ENCODE results near the gene NLRP3. TPM values are rescaled to one million over a fixed set of nuclear protein-coding genes. Genes with fewer than 3 reads are reported as not detected.

The NLRP3 gene
- total RNA-seq, 3 donors from 2014 or later, result 0.55 to 1.5 (median 0.89) TPM

DNA sequence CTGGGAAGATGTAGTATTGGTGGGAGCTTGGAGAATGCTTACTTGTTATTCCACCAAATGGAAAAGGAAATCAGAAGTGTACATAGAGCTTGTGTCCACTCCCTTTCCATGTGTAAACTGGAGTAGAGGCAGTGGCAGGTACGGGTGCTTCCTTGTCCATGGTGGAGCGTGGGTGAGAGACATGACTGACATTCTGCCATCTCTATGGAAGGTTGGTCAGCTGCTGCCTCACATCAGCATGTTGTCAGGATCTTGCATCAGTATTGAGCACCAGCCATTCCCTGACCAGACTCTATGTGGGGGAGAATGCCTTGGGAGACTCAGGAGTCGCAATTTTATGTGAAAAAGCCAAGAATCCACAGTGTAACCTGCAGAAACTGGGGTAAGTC, 19.8 kb downstream of the NLRP3 start:
- TF ChIP-seq, protein P1, sequence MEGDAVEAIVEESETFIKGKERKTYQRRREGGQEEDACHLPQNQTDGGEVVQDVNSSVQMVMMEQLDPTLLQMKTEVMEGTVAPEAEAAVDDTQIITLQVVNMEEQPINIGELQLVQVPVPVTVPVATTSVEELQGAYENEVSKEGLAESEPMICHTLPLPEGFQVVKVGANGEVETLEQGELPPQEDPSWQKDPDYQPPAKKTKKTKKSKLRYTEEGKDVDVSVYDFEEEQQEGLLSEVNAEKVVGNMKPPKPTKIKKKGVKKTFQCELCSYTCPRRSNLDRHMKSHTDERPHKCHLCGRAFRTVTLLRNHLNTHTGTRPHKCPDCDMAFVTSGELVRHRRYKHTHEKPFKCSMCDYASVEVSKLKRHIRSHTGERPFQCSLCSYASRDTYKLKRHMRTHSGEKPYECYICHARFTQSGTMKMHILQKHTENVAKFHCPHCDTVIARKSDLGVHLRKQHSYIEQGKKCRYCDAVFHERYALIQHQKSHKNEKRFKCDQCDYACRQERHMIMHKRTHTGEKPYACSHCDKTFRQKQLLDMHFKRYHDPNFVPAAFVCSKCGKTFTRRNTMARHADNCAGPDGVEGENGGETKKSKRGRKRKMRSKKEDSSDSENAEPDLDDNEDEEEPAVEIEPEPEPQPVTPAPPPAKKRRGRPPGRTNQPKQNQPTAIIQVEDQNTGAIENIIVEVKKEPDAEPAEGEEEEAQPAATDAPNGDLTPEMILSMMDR (IDR thresholded peaks at IDR 0.05), result no peak
- ATAC-seq, result no peak
- H3K36me3 ChIP-seq (ENCODE audit: low read depth), result no peaks in the 10 kb centered on the region
- intact Hi-C loops (cut with DNase I, micrococcal nuclease), result no loop called here
- no peak for DNase-seq
- peaks cover 2% of the 10 kb centered on the region for H3K4me1 ChIP-seq (ENCODE audit: low read depth)
- H3K9me3 ChIP-seq, result no peaks in the 10 kb centered on the region
- no peak overlapping the region for H3K4me3 ChIP-seq

DNA sequence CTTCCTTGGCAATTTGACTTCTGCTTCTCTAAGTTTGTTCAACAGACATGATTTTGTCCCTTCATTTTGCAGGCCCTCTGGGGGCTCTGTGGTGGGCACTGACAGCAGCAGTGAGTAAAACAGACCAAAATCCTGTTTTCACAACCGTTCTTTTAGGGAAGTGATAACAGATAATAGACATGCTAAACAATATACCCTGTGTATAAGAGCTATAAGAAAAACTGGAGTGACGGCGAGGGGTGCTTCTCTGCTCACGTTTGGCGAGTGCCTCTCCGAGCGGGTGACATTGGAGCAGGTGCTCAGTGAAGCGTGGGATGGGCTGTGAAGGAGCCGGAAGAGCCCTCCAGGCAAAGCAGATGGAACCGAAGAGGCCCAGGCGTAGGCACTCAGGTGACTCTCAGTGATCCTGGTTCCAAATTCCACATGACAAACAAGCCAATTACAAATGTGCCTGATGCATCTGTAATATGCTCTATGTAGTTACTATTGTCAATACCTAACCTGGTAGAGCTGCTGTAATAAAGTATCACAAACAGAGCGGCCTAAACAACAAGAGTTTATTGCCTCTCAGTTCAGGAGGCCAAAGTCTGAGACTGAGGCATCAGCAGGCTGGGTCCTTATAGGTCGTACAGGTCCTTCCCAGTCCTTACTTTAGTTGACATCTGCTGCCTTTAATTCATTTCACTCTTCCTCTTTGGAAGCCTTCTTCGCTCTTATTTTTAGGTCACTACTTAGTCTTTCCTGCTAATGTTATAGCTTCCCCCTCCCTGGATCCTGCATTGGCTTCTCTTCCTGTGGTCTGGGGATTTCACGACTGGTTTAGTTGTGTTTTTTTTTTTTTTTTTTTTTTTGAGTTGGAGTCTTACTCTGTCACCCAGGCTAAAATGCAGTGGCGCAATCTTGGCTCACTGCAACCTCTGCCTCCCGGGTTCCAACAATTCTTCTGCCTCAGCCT, 21.9 kb downstream of the NLRP3 start:
- ATAC-seq, result peak; percentile 96
- intact Hi-C loops (cut with DNase I, micrococcal nuclease), result no loop called here
- peaks cover 2% of the 10 kb centered on the region for H3K4me1 ChIP-seq (ENCODE audit: low read depth)
- TF ChIP-seq, protein P1 (IDR thresholded peaks at IDR 0.05), result no peak
- no peak overlapping the region for H3K4me3 ChIP-seq
- peak in 2 of 3 donors; percentile 53 to 68 for DNase-seq
- H3K36me3 ChIP-seq (ENCODE audit: low read depth), result no peaks in the 10 kb centered on the region
- no peaks in the 10 kb centered on the region for H3K9me3 ChIP-seq

DNA sequence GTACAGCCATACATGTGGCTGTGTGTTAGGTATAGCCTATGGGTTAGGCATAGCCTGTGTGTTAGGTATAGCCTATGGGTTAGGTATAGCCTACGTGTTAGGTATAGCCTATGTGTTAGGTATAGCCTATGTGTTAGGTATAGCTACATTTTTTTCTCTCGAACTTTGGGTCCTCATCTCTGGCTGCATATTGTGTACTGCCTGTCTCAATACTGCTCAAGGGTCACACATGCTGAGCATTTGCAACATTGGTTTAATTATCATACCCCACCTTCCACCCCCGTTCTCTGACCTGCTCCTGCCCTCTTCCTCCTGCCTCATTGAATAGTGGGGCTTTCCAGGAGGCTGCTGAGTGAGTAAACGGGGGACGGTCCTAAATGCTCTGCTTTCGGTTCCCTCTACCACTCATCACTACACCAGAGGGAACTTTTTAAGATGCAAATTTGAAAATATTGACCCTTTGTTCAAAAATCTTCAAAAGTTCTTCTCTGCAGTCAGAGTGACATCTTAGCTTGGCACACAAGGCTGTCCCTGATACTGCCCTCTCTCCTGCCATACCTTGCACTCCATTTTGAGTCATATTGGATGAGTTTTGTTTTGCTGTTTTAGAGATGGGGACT, 24.1 kb downstream of the NLRP3 start:
- TF ChIP-seq, protein P1 (IDR thresholded peaks at IDR 0.05), result no peak
- no peaks in the 10 kb centered on the region for H3K9me3 ChIP-seq
- H3K36me3 ChIP-seq (ENCODE audit: low read depth), result no peaks in the 10 kb centered on the region
- H3K4me1 ChIP-seq (ENCODE audit: low read depth), result peaks cover 2% of the 10 kb centered on the region
- intact Hi-C loops (cut with DNase I, micrococcal nuclease), result no loop called here
- no peak overlapping the region for H3K4me3 ChIP-seq
- no peak for DNase-seq
- ATAC-seq, result peak; percentile 25

DNA sequence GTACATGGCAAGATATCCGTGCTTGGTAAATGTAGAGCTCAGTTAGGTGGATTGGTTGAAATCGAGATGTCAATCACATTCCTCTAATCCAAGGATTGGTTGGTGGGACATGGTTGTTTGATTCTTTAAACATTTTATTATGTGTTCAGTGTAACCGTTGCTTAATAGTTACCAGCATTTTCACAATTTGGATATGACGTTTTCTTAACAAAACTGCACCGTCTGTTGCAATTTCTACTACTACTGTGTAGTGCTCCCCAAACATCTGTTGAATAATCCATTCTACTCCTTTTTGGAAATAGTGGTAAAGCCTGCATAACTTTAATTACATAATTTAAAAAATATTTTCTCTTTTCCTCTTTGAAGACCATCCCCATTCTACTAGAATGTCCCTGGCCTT, 25.6 kb downstream of the NLRP3 start:
- intact Hi-C loops (cut with DNase I, micrococcal nuclease), result no loop called here
- ATAC-seq, result no peak

DNA sequence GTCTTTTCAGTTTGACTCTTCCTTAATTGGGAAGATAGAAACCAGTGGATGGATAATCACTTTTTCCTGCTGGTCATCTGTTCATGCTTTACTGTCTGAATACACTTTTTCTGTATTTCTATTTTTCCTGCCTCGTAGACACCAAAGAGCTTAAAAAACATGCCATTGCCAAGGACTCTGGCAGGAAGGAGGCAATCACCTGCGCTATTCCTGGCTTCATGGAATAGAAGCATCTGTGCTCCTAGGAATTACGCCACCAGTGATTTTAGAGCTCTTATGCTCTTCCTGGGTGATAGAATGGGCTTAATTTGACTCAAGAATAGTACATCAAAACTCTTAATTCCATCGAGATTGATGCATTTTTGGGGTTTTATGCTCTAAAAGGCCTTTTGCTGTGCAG, 26.2 kb downstream of the NLRP3 start:
- intact Hi-C loops (cut with DNase I, micrococcal nuclease), result no loop called here
- no peaks in the 10 kb centered on the region for H3K36me3 ChIP-seq (ENCODE audit: low read depth)
- H3K9me3 ChIP-seq, result no peaks in the 10 kb centered on the region
- no peak overlapping the region for H3K4me3 ChIP-seq
- DNase-seq (no peak), ATAC-seq (no peak)
- no peaks in the 10 kb centered on the region for H3K4me1 ChIP-seq (ENCODE audit: low read depth)
- TF ChIP-seq, protein P1 (IDR thresholded peaks at IDR 0.05), result no peak

More for the DNA sequence above, 25.6 kb downstream of the NLRP3 start:
- H3K36me3 ChIP-seq (ENCODE audit: low read depth), result no peaks in the 10 kb centered on the region
- H3K4me1 ChIP-seq (ENCODE audit: low read depth), result no peaks in the 10 kb centered on the region
- H3K9me3 ChIP-seq, result no peaks in the 10 kb centered on the region
- TF ChIP-seq, protein P1 (IDR thresholded peaks at IDR 0.05), result no peak
- no peak for DNase-seq
- H3K4me3 ChIP-seq, result no peak overlapping the region
